ENCODE data around the gene PLXNB3. TPM values are rescaled to one million over a fixed set of nuclear protein-coding genes. Genes with fewer than 3 reads are reported as not detected.

Gene PLXNB3
- total and polyA plus RNA-seq, 2 of the 13 experiments (the other 11 are each of a cell fraction or from before 2014, with no cell fraction given) = 3.0 to 6.9 TPM

- TF ChIP-seq ZBTB40 (IDR thresholded peaks at IDR 0.05) = no peak
- peak; percentile 76 for TF ChIP-seq ZBTB40 (CRISPR knock-in tag; IDR thresholded peaks at IDR 0.05)
- TF ChIP-seq SP4 (CRISPR knock-in tag; IDR thresholded peaks at IDR 0.05) = no peak
- TF ChIP-seq RXRB (CRISPR knock-in tag; IDR thresholded peaks at IDR 0.05; ENCODE audit: borderline replicate concordance) = peak; percentile 36; the same call in 1 of the 2 replicates
- TF ChIP-seq ARNTL (CRISPR knock-in tag; IDR thresholded peaks at IDR 0.05) = peak; percentile 85
- TF ChIP-seq YEATS2 (CRISPR knock-in tag; IDR thresholded peaks at IDR 0.05; ENCODE audit: borderline replicate concordance) = peak; percentile 25; the same call in 1 of the 2 replicates
- TF ChIP-seq SOX6 (IDR thresholded peaks at IDR 0.05) = no peak
- peak; percentile 50 for TF ChIP-seq SOX6 (CRISPR knock-in tag; IDR thresholded peaks at IDR 0.05)
- peak; percentile 36; the same call in 1 of the 2 replicates for TF ChIP-seq GATAD2A (CRISPR knock-in tag; IDR thresholded peaks at IDR 0.05)
- no peak for TF ChIP-seq POLR2AphosphoS2 (IDR thresholded peaks at IDR 0.05; ENCODE audit: low read depth, low read length)
- TF ChIP-seq ZNF329 (CRISPR knock-in tag; IDR thresholded peaks at IDR 0.05; ENCODE audit: low read depth) = no peak
- TF ChIP-seq DBP (CRISPR knock-in tag; IDR thresholded peaks at IDR 0.05; ENCODE audit: not compliant biosample characterization) = no peak
- 0 out of 2 replicates have a peak, but pooled peaks have one; percentile 39 for TF ChIP-seq PITX1 (CRISPR knock-in tag; IDR thresholded peaks at IDR 0.05)
- TF ChIP-seq MEIS1 (CRISPR knock-in tag; IDR thresholded peaks at IDR 0.05; ENCODE audit: borderline replicate concordance) = no peak
- no peak for TF ChIP-seq ZBTB42 (CRISPR knock-in tag; IDR thresholded peaks at IDR 0.05)
- TF ChIP-seq, protein P1, sequence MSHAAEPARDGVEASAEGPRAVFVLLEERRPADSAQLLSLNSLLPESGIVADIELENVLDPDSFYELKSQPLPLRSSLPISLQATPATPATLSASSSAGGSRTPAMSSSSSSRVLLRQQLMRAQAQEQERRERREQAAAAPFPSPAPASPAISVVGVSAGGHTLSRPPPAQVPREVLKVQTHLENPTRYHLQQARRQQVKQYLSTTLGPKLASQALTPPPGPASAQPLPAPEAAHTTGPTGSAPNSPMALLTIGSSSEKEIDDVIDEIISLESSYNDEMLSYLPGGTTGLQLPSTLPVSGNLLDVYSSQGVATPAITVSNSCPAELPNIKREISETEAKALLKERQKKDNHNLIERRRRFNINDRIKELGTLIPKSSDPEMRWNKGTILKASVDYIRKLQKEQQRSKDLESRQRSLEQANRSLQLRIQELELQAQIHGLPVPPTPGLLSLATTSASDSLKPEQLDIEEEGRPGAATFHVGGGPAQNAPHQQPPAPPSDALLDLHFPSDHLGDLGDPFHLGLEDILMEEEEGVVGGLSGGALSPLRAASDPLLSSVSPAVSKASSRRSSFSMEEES (CRISPR knock-in tag; IDR thresholded peaks at IDR 0.05) = 0 out of 2 replicates have a peak, but pooled peaks have one; percentile 27
- peak; percentile 73 for TF ChIP-seq RBFOX2 (IDR thresholded peaks at IDR 0.05; ENCODE audit: low read depth, low read length)
- 0 out of 2 replicates have a peak, but pooled peaks have one; percentile 32 for TF ChIP-seq ZNF564 (CRISPR knock-in tag; IDR thresholded peaks at IDR 0.05)
- TF ChIP-seq ZNF547 (CRISPR knock-in tag; IDR thresholded peaks at IDR 0.05) = 0 out of 2 replicates have a peak, but pooled peaks have one; percentile 47
Measured at GRCh38 chrX:153723351-153724251, 40.4 kb upstream of the PLXNB3 start (continued).

Measured in HepG2 (cell line).